Mammary epithelial cell (primary cell): ENCODE results near the gene INTS3.

Experiments
- EZH2 ChIP-seq: IDR thresholded peaks from 2 replicates; pipeline ENCODE4 v1.6.1; 2012; ENCODE audit warnings: low read length, inconsistent platforms, borderline replicate concordance
- TF ChIP-seq, protein P1 (sequence below), 2 donors: IDR thresholded peaks in 1 of 2; conservative IDR thresholded peaks in 1 of 2; 2 replicates each; pipeline ENCODE4 v1.5.1; 2011 to 2012; ENCODE audit warnings: inconsistent platforms in 2 of 2, low read length in 2 of 2, mild to moderate bottlenecking in 2 of 2, control low read depth in 1 of 2, low read depth in 1 of 2; ENCODE audit not compliant: insufficient read depth in 1 of 2; ENCODE audit errors: extremely low read depth in 1 of 2

- TF ChIP-seq, protein P1, sequence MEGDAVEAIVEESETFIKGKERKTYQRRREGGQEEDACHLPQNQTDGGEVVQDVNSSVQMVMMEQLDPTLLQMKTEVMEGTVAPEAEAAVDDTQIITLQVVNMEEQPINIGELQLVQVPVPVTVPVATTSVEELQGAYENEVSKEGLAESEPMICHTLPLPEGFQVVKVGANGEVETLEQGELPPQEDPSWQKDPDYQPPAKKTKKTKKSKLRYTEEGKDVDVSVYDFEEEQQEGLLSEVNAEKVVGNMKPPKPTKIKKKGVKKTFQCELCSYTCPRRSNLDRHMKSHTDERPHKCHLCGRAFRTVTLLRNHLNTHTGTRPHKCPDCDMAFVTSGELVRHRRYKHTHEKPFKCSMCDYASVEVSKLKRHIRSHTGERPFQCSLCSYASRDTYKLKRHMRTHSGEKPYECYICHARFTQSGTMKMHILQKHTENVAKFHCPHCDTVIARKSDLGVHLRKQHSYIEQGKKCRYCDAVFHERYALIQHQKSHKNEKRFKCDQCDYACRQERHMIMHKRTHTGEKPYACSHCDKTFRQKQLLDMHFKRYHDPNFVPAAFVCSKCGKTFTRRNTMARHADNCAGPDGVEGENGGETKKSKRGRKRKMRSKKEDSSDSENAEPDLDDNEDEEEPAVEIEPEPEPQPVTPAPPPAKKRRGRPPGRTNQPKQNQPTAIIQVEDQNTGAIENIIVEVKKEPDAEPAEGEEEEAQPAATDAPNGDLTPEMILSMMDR (conservative IDR thresholded peaks at IDR 0.05 in 1 of 2, IDR thresholded peaks at IDR 0.05 in 1 of 2; ENCODE audit: extremely low read depth in 1 of 2, insufficient read depth in 1 of 2, low read depth in 1 of 2, low read length in 2 of 2), result no peak
- TF ChIP-seq EZH2, result no peak
Measured at GRCh38 chr1:153730468-153730988, 2.7 kb downstream of the INTS3 start.
